Activated CD4-positive, alpha-beta memory T cell treated with anti-CD3 and anti-CD28 coated beads, Interleukin-2, amount 10 ng/mL, durations not matched to agents 7 days and 5 days (primary cell): ENCODE data around the gene CCDC51. TPM values are rescaled to one million over a fixed set of nuclear protein-coding genes. Genes with fewer than 3 reads are reported as not detected.
"Not testable (repeated sequence)": the region's sequence is repeated elsewhere in the genome, so short reads cannot be mapped to it uniquely, and the experiment has no call there.

Experiments used
- CTCF ChIA-PET: fragments of 350-600 bp; sonication (Branson Sonifier 250); formaldehyde crosslinking; loops from one replicate; lab custom pipeline; 2021; ENCODE audit warnings: antibody characterized with exemption, inconsistent platforms; lab: Charles Lee
- POLR2A ChIA-PET: fragments of 350-600 bp; sonication (Branson Sonifier 250); formaldehyde crosslinking; loops from one replicate; lab custom pipeline; 2021; ENCODE audit warnings: antibody characterized with exemption; lab: Charles Lee
- DNase-seq: peaks from one replicate; pipeline ENCODE4 v3.0.0-alpha.2; 2020
- H3K27ac Mint-ChIP-seq: one replicate; pipeline ENCODE4 v1.8.0; 2021; ENCODE audit warnings: mild to moderate bottlenecking, mixed read lengths
- H3K27me3 Mint-ChIP-seq: one replicate; pipeline ENCODE4 v1.8.0; 2021; ENCODE audit warnings: mixed read lengths
- H3K36me3 Mint-ChIP-seq: one replicate; pipeline ENCODE4 v1.8.0; 2021; ENCODE audit warnings: low read depth, mixed read lengths
- H3K4me1 Mint-ChIP-seq: one replicate; pipeline ENCODE4 v1.8.0; 2021; ENCODE audit warnings: mixed read lengths
- H3K4me3 Mint-ChIP-seq: one replicate; pipeline ENCODE4 v1.8.0; 2021; ENCODE audit warnings: mild to moderate bottlenecking, mixed read lengths
- H3K9me3 Mint-ChIP-seq: one replicate; pipeline ENCODE4 v1.8.0; 2021; ENCODE audit warnings: mixed read lengths
- total RNA-seq, 2 experiments: library from RNA; stranded (reverse); gene quantifications; one replicate each; pipeline ENCODE4 v1.2.3, GENCODE V29; 2021

Gene CCDC51
- total RNA-seq, 2 experiments from 2014 or later = 14.9 to 17.5 TPM

DNA sequence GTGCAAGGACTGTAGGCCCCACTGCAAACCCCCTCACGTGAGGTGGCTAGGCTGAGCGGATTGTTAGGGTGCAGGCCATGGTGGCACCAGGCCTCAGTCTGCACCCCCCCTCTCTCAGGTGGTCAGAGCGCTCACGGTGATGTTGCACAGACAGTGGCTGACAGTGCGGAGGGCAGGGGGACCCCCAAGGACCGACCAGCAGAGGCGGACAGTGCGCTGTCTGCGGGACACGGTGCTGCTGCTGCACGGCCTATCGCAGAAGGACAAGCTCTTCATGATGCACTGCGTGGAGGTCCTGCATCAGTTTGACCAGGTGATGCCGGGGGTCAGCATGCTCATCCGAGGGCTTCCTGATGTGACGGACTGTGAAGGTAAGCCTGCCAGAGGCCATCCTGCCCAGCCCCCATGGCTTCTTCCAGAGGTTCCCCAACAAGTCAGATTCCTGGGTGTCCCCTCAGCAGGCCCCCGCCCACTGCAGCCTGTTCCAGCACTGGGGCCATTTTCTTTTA is 24.8 kb upstream of the CCDC51 start:
- no peak for DNase-seq
- Mint-ChIP-seq H3K9me3 (no peaks in the 10 kb centered on the region), H3K27me3 (no peaks in the 10 kb centered on the region), H3K36me3 (peaks cover 56% of the 10 kb centered on the region), H3K27ac (peak overlapping the region; percentile 94), H3K4me3 (no peak overlapping the region), H3K4me1 (peaks cover 48% of the 10 kb centered on the region)
- ChIA-PET POLR2A (interaction anchor here (1.0 to 5.5 kb wide), 5 partner anchors 8 to 92 kb away, joined by 3 to 58 read pairs (median 20); partner anchors contain the start of genes ATRIP, CCDC51, PFKFB4 and SHISA5), CTCF (interaction anchor here (1.8 to 2.9 kb wide), 2 partner anchors 29 to 94 kb away, joined by 6 to 10 read pairs; no protein-coding TSS in a partner anchor)

DNA sequence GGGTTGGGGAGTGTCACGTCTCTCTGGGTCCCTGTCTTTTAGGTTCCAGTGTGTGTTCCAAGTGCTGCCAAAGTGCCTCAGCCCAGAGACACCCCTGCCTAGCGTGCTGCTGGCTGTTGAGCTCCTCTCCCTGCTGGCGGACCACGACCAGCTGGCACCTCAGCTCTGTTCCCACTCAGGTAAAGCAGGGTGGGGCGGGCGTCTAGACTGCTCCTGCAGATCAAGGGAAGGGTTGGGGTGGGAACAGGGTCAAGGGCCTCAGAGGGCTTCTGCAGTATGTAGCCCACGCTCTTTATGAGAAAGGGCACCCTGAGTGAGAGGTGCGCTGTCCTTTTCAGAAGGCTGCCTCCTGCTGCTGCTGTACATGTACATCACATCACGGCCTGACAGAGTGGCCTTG is 23.8 kb upstream of the CCDC51 start:
- no peaks in the 10 kb centered on the region for H3K9me3 Mint-ChIP-seq
- POLR2A ChIA-PET = interaction anchor here (0.7 to 5.5 kb wide), 6 partner anchors 9 to 86 kb away, joined by 3 to 58 read pairs (median 12); partner anchors contain the start of genes ATRIP, CCDC51, SHISA5 and TMA7
- H3K4me3 Mint-ChIP-seq = no peak overlapping the region
- H3K27ac Mint-ChIP-seq = no peak overlapping the region
- DNase-seq = no peak
- H3K27me3 Mint-ChIP-seq = no peaks in the 10 kb centered on the region
- CTCF ChIA-PET = interaction anchor here (0.7 to 2.9 kb wide), 3 partner anchors 10 to 86 kb away, joined by 3 to 10 read pairs (median 6); no protein-coding TSS in a partner anchor
- H3K36me3 Mint-ChIP-seq = peaks cover 56% of the 10 kb centered on the region
- peaks cover 37% of the 10 kb centered on the region for H3K4me1 Mint-ChIP-seq

GRCh38 chr3:48461767-48462166 is 21.8 kb upstream of the CCDC51 start:
- not testable (repeated sequence) for DNase-seq, H3K27me3 Mint-ChIP-seq, H3K4me3 Mint-ChIP-seq, H3K27ac Mint-ChIP-seq, H3K9me3 Mint-ChIP-seq
- POLR2A ChIA-PET = interaction anchor here (3.3 to 6.5 kb wide), 4 partner anchors 11 to 22 kb away, joined by 20 to 58 read pairs (median 28); partner anchors contain the start of genes ATRIP, CCDC51 and TMA7
- Mint-ChIP-seq H3K4me1 (peaks cover 18% of the 10 kb centered on the region), H3K36me3 (peaks cover 47% of the 10 kb centered on the region)
- CTCF ChIA-PET = interaction anchor here (2.9 kb wide), 1 partner anchor 26 kb away, joined by 10 read pairs; no protein-coding TSS in a partner anchor

DNA sequence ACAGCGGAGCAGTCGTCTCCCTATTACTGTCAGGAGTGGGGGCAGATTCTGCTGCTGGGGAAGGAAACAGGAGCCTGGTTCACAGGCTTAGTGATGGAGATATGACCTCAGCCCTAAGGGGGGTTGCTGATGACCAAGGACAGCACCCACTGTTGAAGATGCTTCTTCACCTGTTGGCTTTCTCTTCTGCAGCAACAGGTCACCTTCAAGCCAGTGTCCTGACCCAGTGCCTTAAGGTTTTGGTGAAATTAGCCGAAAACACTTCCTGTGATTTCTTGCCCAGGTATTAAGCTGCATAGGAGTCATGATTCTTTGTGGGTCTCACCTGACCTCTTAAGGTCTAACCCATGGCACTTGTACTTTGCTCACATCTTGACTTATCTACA is 20.6 kb upstream of the CCDC51 start:
- Mint-ChIP-seq H3K4me3 (no peak overlapping the region), H3K9me3 (no peaks in the 10 kb centered on the region), H3K27me3 (no peaks in the 10 kb centered on the region), H3K27ac (peak overlapping the region; percentile 5), H3K36me3 (peaks cover 37% of the 10 kb centered on the region), H3K4me1 (peaks cover 11% of the 10 kb centered on the region)
- ChIA-PET POLR2A (interaction anchor here (4.4 to 6.5 kb wide), 2 partner anchors 12 to 13 kb away, joined by 11 to 32 read pairs; partner anchors contain the start of gene ATRIP), CTCF (interaction anchor here (0.9 kb wide), 1 partner anchor 24 kb away, joined by 4 read pairs; no protein-coding TSS in a partner anchor)
- no peak for DNase-seq

DNA sequence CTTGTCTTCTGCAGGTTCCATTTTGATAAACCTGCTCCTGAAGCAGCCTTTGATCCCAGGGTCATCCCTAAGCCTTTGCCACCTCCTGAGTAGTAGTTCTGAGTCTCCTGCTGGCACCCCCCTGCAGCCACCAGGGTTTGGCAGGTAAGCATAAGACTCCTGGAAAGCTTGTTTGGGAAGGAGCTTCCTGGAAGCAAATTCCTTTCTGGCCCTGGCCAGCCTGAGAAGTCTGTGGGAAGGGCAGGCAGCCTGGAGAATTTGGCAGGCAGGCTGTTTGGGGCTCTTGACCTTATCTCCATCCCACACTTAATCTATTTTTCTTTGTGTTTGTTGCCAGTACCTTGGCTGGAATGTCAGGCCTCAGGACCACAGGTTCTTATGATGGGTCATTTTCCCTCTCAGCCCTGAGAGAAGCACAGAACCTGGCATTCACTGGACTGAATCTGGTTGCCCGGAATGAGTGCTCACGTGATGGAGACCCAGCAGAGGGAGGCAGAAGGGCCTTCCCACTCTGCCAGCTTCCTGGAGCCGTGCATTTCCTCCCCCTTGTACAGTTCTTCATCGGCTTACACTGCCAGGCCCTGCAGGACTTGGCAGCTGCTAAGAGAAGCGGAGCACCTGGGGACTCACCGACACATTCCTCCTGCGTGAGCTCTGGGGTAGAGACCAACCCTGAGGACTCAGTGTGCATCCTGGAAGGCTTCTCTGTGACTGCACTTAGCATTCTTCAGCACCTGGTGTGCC is 20.0 kb upstream of the CCDC51 start:
- H3K4me1 Mint-ChIP-seq = peaks cover 6% of the 10 kb centered on the region
- ChIA-PET CTCF (interaction anchor here (1.9 kb wide), 1 partner anchor 97 kb away, joined by 11 read pairs; the partner anchor contains the start of gene PFKFB4), POLR2A (interaction anchor here (1.1 to 6.5 kb wide), 3 partner anchors 12 to 50 kb away, joined by 3 to 32 read pairs (median 11); partner anchors contain the start of gene ATRIP)
- no peaks in the 10 kb centered on the region for H3K27me3 Mint-ChIP-seq
- H3K36me3 Mint-ChIP-seq = peaks cover 38% of the 10 kb centered on the region
- H3K27ac Mint-ChIP-seq = no peak overlapping the region
- H3K4me3 Mint-ChIP-seq = no peak overlapping the region
- H3K9me3 Mint-ChIP-seq = no peaks in the 10 kb centered on the region
- DNase-seq = no peak

GRCh38 chr3:48459331-48459730 is 19.4 kb upstream of the CCDC51 start:
- Mint-ChIP-seq H3K4me3 (no peak overlapping the region), H3K36me3 (peaks cover 43% of the 10 kb centered on the region), H3K9me3 (no peaks in the 10 kb centered on the region), H3K27ac (no peak overlapping the region), H3K27me3 (no peaks in the 10 kb centered on the region), H3K4me1 (peaks cover 6% of the 10 kb centered on the region)
- DNase-seq = no peak
- CTCF ChIA-PET = interaction anchor here (1.9 to 5.1 kb wide), 2 partner anchors 24 to 98 kb away, joined by 11 to 25 read pairs; partner anchors contain the start of gene PFKFB4
- POLR2A ChIA-PET = interaction anchor here (1.1 to 6.5 kb wide), 4 partner anchors 12 to 50 kb away, joined by 3 to 32 read pairs (median 7); partner anchors contain the start of gene ATRIP

GRCh38 chr3:48456456-48456855 is 16.5 kb upstream of the CCDC51 start:
- POLR2A ChIA-PET = interaction anchor here (1.4 to 6.5 kb wide), 3 partner anchors 9 to 10 kb away, joined by 4 to 32 read pairs (median 7); partner anchors contain the start of gene ATRIP
- no peak overlapping the region for H3K27ac Mint-ChIP-seq
- no peaks in the 10 kb centered on the region for H3K9me3 Mint-ChIP-seq

GRCh38 chr3:48451270-48451669 is 11.4 kb upstream of the CCDC51 start:
- H3K4me1 Mint-ChIP-seq = peaks cover 24% of the 10 kb centered on the region
- peaks cover 50% of the 10 kb centered on the region for H3K36me3 Mint-ChIP-seq
- POLR2A ChIA-PET = interaction anchor here (9.0 kb wide), 1 partner anchor 13 kb away, joined by 58 read pairs; a partner anchor contains a TSS
- DNase-seq = no peak
- no peak overlapping the region for H3K27ac Mint-ChIP-seq
- no peaks in the 10 kb centered on the region for H3K27me3 Mint-ChIP-seq
- CTCF ChIA-PET = interaction anchor here (2.1 to 10.6 kb wide), 2 partner anchors 16 to 98 kb away, joined by 7 to 113 read pairs; no protein-coding TSS in a partner anchor
- H3K4me3 Mint-ChIP-seq = no peak overlapping the region
- no peaks in the 10 kb centered on the region for H3K9me3 Mint-ChIP-seq

More at GRCh38 chr3:48456456-48456855, 16.5 kb upstream of the CCDC51 start:
- no peak for DNase-seq
- no peak overlapping the region for H3K4me3 Mint-ChIP-seq
- peaks cover 6% of the 10 kb centered on the region for H3K4me1 Mint-ChIP-seq
- no peaks in the 10 kb centered on the region for H3K27me3 Mint-ChIP-seq
- CTCF ChIA-PET = interaction anchor here (1.3 to 5.1 kb wide), 3 partner anchors 10 to 21 kb away, joined by 4 to 25 read pairs (median 6); partner anchors contain the start of gene ATRIP
- H3K36me3 Mint-ChIP-seq = peaks cover 62% of the 10 kb centered on the region

DNA sequence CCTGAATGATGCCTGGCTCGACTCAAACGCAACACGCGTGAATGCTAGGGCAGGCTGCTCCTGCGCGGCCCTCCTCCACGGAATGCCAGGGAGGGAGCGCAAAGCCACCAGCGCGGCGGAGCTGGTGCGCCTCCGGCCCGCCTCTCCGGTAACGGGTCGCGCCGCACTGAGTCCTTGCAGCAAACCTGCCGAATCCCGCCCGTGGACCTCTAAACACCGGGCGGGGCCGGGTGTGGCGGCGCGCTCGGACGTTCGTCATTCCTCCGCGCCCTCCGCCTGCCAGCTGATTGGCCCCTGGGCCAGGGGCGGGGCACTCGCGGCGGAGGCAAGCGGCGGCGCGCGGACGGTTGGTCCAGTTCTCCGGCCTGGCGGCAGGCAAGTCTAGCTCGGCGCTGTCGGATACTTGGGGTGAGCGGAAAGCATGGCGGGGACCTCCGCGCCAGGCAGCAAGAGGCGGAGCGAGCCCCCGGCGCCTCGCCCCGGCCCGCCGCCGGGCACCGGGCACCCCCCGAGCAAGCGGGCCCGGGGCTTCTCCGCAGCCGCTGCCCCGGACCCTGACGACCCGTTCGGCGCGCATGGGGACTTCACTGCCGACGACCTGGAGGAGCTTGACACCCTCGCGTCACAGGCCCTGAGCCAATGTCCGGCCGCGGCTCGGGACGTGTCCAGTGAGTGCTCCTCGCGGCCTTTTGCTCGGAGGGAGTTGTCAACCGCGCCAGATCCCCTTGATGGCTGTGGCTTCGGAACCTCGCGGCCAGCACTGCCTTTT is 6.7 kb upstream of the CCDC51 start, which contains the start of gene ATRIP:
TSS of gene ATRIP (plus strand) at position 313 of the 769 bp plus-strand sequence. CDS start at position 422, 109 bp downstream.
- peaks cover 53% of the 10 kb centered on the region for H3K36me3 Mint-ChIP-seq
- H3K4me3 Mint-ChIP-seq = peak within 1 kb of the TSS; percentile 90
- peaks cover 53% of the 10 kb centered on the region for H3K4me1 Mint-ChIP-seq
- POLR2A ChIA-PET = interaction anchor here (0.7 to 9.0 kb wide), 21 partner anchors 10 to 264 kb away, joined by 3 to 58 read pairs (median 4); partner anchors contain the start of genes CDC25A, PLXNB1 and ZNF589
- no peaks in the 10 kb centered on the region for H3K9me3 Mint-ChIP-seq
- peak within 1 kb of the TSS; percentile 88 for H3K27ac Mint-ChIP-seq
- H3K27me3 Mint-ChIP-seq = no peaks in the 10 kb centered on the region
- CTCF ChIA-PET = interaction anchor here (0.6 to 10.6 kb wide), 9 partner anchors 10 to 1226 kb away, joined by 3 to 113 read pairs (median 4); no protein-coding TSS in a partner anchor
- DNase-seq = peak; percentile 90

DNA sequence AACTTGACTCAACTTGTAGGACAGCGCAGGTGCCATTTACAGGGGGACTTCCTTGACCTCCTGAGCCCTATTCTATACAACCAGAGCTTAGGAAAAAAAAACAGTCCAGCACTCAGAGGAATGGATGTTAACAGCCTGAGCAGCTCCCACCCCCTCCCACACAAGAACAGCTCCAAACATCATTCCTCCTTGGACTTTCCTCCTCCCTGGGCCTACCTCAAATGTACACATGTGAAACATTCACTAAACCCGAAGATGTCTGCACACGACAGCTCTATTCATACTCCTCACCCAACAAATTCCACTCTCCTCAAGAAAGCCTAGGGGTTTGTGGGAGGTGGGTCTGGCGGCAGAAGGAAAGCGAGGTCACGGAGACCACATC is 6.1 kb upstream of the CCDC51 start:
- Mint-ChIP-seq H3K36me3 (peaks cover 54% of the 10 kb centered on the region), H3K4me3 (peak overlapping the region; percentile 90), H3K27ac (peak overlapping the region; percentile 88), H3K4me1 (peaks cover 57% of the 10 kb centered on the region), H3K9me3 (no peaks in the 10 kb centered on the region), H3K27me3 (no peaks in the 10 kb centered on the region)
- no peak for DNase-seq
- POLR2A ChIA-PET = interaction anchor here (0.9 to 9.0 kb wide), 19 partner anchors 9 to 264 kb away, joined by 3 to 58 read pairs (median 4); partner anchors contain the start of genes PLXNB1, SHISA5 and ZNF589
- CTCF ChIA-PET = interaction anchor here (0.6 to 10.6 kb wide), 9 partner anchors 10 to 1227 kb away, joined by 3 to 113 read pairs (median 4); no protein-coding TSS in a partner anchor

DNA sequence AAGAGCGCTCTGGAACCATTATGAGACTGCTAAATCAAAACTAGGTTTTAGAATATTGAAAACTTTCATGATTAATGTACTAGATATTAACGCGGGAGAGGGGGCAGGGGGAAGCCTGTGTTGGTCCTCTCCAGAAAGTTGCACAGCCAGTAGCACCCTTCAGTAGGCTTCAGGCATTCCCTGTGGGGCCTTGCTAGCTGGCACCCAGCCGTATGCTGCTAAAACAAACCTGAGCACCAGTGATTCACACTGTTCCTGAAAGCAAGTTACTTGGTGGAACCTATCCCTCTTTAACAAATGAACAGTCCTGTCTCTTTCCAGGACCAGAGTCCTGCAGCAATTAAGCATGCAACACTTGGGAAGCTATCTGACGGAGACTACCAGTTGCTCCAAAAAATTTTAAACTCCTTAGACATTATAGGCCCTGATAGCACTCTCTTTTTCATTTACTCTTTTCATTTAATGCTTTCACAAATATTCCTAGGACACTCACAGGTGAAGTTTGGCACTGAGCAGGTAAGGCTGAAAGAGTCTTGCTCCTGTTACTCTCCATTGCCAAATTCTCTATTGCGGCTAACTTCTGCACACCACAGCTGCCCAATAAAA is 5.5 kb upstream of the CCDC51 start:
- Mint-ChIP-seq H3K27ac (peak overlapping the region; percentile 88), H3K36me3 (peaks cover 60% of the 10 kb centered on the region), H3K4me1 (peaks cover 59% of the 10 kb centered on the region), H3K9me3 (no peaks in the 10 kb centered on the region), H3K27me3 (no peaks in the 10 kb centered on the region), H3K4me3 (peak overlapping the region; percentile 90)
- CTCF ChIA-PET = interaction anchor here (1.0 to 10.6 kb wide), 3 partner anchors 10 to 62 kb away, joined by 3 to 113 read pairs (median 4); no protein-coding TSS in a partner anchor
- no peak for DNase-seq
- POLR2A ChIA-PET = interaction anchor here (1.0 to 9.0 kb wide), 13 partner anchors 9 to 205 kb away, joined by 3 to 58 read pairs (median 5); partner anchors contain the start of genes SHISA5 and ZNF589
